Loucy (cell line): ENCODE data around the gene ZNF527.

Experiments
- H2AFZ ChIP-seq: fragments of 200-600 bp; sonication (generic); 2 replicates; pipeline ENCODE4 v1.6.0; 2016; ENCODE audit warnings: antibody characterized with exemption, mild to moderate bottlenecking, low read length, moderate library complexity
- H3F3A ChIP-seq: fragments of 200-600 bp; 2 replicates; pipeline ENCODE4 v1.6.0; 2016; ENCODE audit warnings: antibody characterized with exemption, low read depth, mild to moderate bottlenecking
- H3K27me3 ChIP-seq: fragments of 200-600 bp; sonication (generic); 2 replicates; pipeline ENCODE4 v1.6.1; 2014; ENCODE audit warnings: low read length, mild to moderate bottlenecking; ENCODE audit not compliant: insufficient read depth, poor library complexity, severe bottlenecking
- H3K36me3 ChIP-seq: fragments of 200-600 bp; sonication (generic); 2 replicates; pipeline ENCODE4 v1.6.1; 2016; ENCODE audit warnings: low read length; ENCODE audit not compliant: insufficient read depth
- H3K4me1 ChIP-seq: fragments of 200-600 bp; sonication (generic); 2 replicates; pipeline ENCODE4 v1.5.1; 2014; ENCODE audit warnings: low read length, mild to moderate bottlenecking; ENCODE audit not compliant: insufficient read depth, poor library complexity, severe bottlenecking
- H3K4me2 ChIP-seq: fragments of 200-600 bp; sonication (generic); 2 replicates; pipeline ENCODE4 v1.6.0; 2014; ENCODE audit warnings: antibody characterized with exemption, low read length, low read depth, mild to moderate bottlenecking; ENCODE audit not compliant: poor library complexity, severe bottlenecking
- H3K4me3 ChIP-seq: fragments of 200-600 bp; sonication (generic); 2 replicates; pipeline ENCODE4 v1.5.1; 2014; ENCODE audit warnings: low read length, mild to moderate bottlenecking, mixed read lengths; ENCODE audit not compliant: poor library complexity, severe bottlenecking
- H3K79me2 ChIP-seq: fragments of 200-600 bp; sonication (generic); 2 replicates; pipeline ENCODE4 v1.6.1; 2014; ENCODE audit warnings: low read length; ENCODE audit not compliant: insufficient read depth
- H3K9ac ChIP-seq: fragments of 200-600 bp; sonication (generic); 2 replicates; pipeline ENCODE4 v1.6.0; 2014; ENCODE audit warnings: mild to moderate bottlenecking, low read depth, low read length, moderate library complexity; ENCODE audit not compliant: poor library complexity, severe bottlenecking
- H3K9me2 ChIP-seq: fragments of 200-600 bp; sonication (generic); replicated peaks from 2 replicates; pipeline ENCODE4 v1.6.1; 2016; ENCODE audit warnings: low read depth, low read length, mixed read lengths
- H3K9me3 ChIP-seq: fragments of 200-600 bp; sonication (generic); 2 replicates; pipeline ENCODE4 v1.6.1; 2014; ENCODE audit warnings: mild to moderate bottlenecking, antibody characterized with exemption, low read length, low read depth; ENCODE audit not compliant: insufficient read depth
- H4K20me1 ChIP-seq: fragments of 200-600 bp; sonication (generic); 2 replicates; pipeline ENCODE4 v1.6.0; 2014; ENCODE audit warnings: antibody characterized with exemption, low read length, mild to moderate bottlenecking; ENCODE audit not compliant: insufficient read depth, poor library complexity, severe bottlenecking
- CTCF ChIP-seq: fragments of 200-600 bp; sonication (generic); conservative IDR thresholded peaks from 2 replicates; pipeline ENCODE4 v1.5.1; 2014; ENCODE audit warnings: mild to moderate bottlenecking, antibody characterized with exemption, low read length
- EZH2phosphoT487 ChIP-seq: fragments of 200-600 bp; IDR thresholded peaks from 2 replicates; pipeline ENCODE4 v1.6.1; 2018; ENCODE audit warnings: antibody characterized with exemption, mild to moderate bottlenecking, moderate library complexity, borderline replicate concordance

ZNF527 gene

GRCh38 chr19:37412700-37413099, 41.8 kb downstream of the ZNF527 start:
- peaks cover 39% of the 10 kb centered on the region for H3K36me3 ChIP-seq
- H3K9me3 ChIP-seq: peaks cover 62% of the 10 kb centered on the region
- H3K9me2 ChIP-seq: no peaks in the 10 kb centered on the region

GRCh38 chr19:37413313-37414084, 42.6 kb downstream of the ZNF527 start:
- no peaks in the 10 kb centered on the region for H3K79me2 ChIP-seq
- H4K20me1 ChIP-seq: no peaks in the 10 kb centered on the region
- no peaks in the 10 kb centered on the region for H3K9me2 ChIP-seq
- H3K27me3 ChIP-seq: no peaks in the 10 kb centered on the region
- H3K9ac ChIP-seq: no peak overlapping the region
- H3K4me2 ChIP-seq: no peak overlapping the region
- H2AFZ ChIP-seq: no peak overlapping the region
- peaks cover 39% of the 10 kb centered on the region for H3K36me3 ChIP-seq
- H3F3A ChIP-seq: no peaks in the 10 kb centered on the region
- peaks cover 55% of the 10 kb centered on the region for H3K9me3 ChIP-seq
- no peak for TF ChIP-seq EZH2phosphoT487
- TF ChIP-seq CTCF: no peak
- no peaks in the 10 kb centered on the region for H3K4me1 ChIP-seq
- H3K4me3 ChIP-seq: no peak overlapping the region

More at GRCh38 chr19:37412700-37413099, 41.8 kb downstream of the ZNF527 start:
- Histone ChIP-seq H3K4me2 (no peak overlapping the region), H3K27me3 (no peaks in the 10 kb centered on the region), H3K79me2 (no peaks in the 10 kb centered on the region), H3F3A (no peaks in the 10 kb centered on the region), H3K9ac (no peak overlapping the region), H3K4me3 (no peak overlapping the region), H2AFZ (no peak overlapping the region), H4K20me1 (no peaks in the 10 kb centered on the region), H3K4me1 (no peaks in the 10 kb centered on the region)
- TF ChIP-seq EZH2phosphoT487: no peak
- no peak for TF ChIP-seq CTCF
